HEK293T (cell line): ENCODE results near the gene ROS1.

Source experiments
- CTCF ChIA-PET: fragments of 350-600 bp; formaldehyde crosslinking; extraction: SDS; loops from one replicate; lab custom pipeline; 2021; ENCODE audit warnings: antibody characterized with exemption, inconsistent platforms; lab: Yijun Ruan, JAX
- POLR2A ChIA-PET: fragments of 350-600 bp; formaldehyde crosslinking; extraction: SDS; loops from one replicate; lab custom pipeline; 2020; ENCODE audit warnings: antibody characterized with exemption, inconsistent platforms; lab: Yijun Ruan, JAX
- DNase-seq: peaks from one replicate; pipeline ENCODE4 v3.0.0; 2012; ENCODE audit warnings: mixed read lengths; ENCODE audit errors: extremely low spot score
- ARNT ChIP-seq: fragments of 450-650 bp; IDR thresholded peaks from 2 replicates; pipeline ENCODE4 v1.6.1; 2017; ENCODE audit warnings: mild to moderate bottlenecking
- BHLHE40 ChIP-seq: fragments of 450-650 bp; IDR thresholded peaks from 2 replicates; pipeline ENCODE4 v1.6.1; 2016; ENCODE audit warnings: mild to moderate bottlenecking, moderate library complexity, borderline replicate concordance
- CTBP1 ChIP-seq: fragments of 450-650 bp; IDR thresholded peaks from 2 replicates; pipeline ENCODE4 v1.6.1; 2016; ENCODE audit warnings: borderline replicate concordance
- ELF4 ChIP-seq: fragments of 450-650 bp; IDR thresholded peaks from 2 replicates; pipeline ENCODE4 v1.6.1; 2017; ENCODE audit warnings: antibody characterized with exemption
- FOXA1 ChIP-seq: fragments of 450-650 bp; IDR thresholded peaks from 2 replicates; pipeline ENCODE4 v1.6.1; 2016; ENCODE audit warnings: mild to moderate bottlenecking
- FOXK2 ChIP-seq: fragments of 450-650 bp; IDR thresholded peaks from 2 replicates; pipeline ENCODE4 v1.6.1; 2016; ENCODE audit warnings: mild to moderate bottlenecking
- FOXM1 ChIP-seq: fragments of 450-650 bp; IDR thresholded peaks from 2 replicates; pipeline ENCODE4 v1.6.1; 2017; ENCODE audit warnings: mild to moderate bottlenecking, borderline replicate concordance
- HDGF ChIP-seq: fragments of 450-650 bp; IDR thresholded peaks from 2 replicates; pipeline ENCODE4 v1.6.1; 2017; ENCODE audit warnings: antibody characterized with exemption, borderline replicate concordance
- L3MBTL2 ChIP-seq: fragments of 450-650 bp; conservative IDR thresholded peaks from 2 replicates; pipeline ENCODE4 v1.6.1; 2016; ENCODE audit warnings: mild to moderate bottlenecking
- LEF1 ChIP-seq: fragments of 450-650 bp; IDR thresholded peaks from 2 replicates; pipeline ENCODE4 v1.6.1; 2017; ENCODE audit warnings: mild to moderate bottlenecking, borderline replicate concordance
- NFRKB ChIP-seq: fragments of 450-650 bp; IDR thresholded peaks from 2 replicates; pipeline ENCODE4 v1.6.1; 2016; ENCODE audit warnings: mild to moderate bottlenecking, moderate library complexity
- SP1 ChIP-seq: fragments of 450-650 bp; IDR thresholded peaks from 2 replicates; pipeline ENCODE4 v1.6.1; 2017
- SUZ12 ChIP-seq: fragments of 450-650 bp; IDR thresholded peaks from 2 replicates; pipeline ENCODE4 v1.6.1; 2016; ENCODE audit warnings: mild to moderate bottlenecking
- TARDBP ChIP-seq: fragments of 450-650 bp; IDR thresholded peaks from 2 replicates; pipeline ENCODE4 v1.6.1; 2016
- ZNF384 ChIP-seq: fragments of 450-650 bp; IDR thresholded peaks from 2 replicates; pipeline ENCODE4 v1.6.1; 2016
- TF ChIP-seq, protein P1 (sequence below): fragments of 450-650 bp; IDR thresholded peaks from 2 replicates; pipeline ENCODE4 v1.6.1; 2016

ROS1 gene

DNA sequence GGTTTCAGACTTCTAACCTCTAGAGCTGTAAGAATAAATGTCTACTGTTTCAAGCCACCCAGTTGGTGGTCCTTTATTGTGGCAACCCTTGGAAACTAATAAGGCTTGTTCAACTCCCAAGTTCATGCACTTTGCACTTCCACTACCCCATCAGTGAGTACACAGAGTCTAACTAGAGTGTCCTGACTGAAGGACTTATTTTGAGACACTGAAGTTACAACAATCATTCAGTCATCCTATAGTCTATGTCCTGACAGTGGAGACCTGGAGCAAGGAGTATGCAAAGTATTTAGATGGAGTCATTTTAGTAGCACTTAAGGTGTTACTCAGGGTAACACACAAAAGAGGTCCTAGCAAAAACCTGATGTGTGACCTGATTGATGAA, 97.7 kb downstream of the ROS1 start:
- ChIA-PET POLR2A (no interaction called here), CTCF (no interaction called here)
- no peak for DNase-seq
- no peak for TF ChIP-seq HDGF
- TF ChIP-seq, protein P1, sequence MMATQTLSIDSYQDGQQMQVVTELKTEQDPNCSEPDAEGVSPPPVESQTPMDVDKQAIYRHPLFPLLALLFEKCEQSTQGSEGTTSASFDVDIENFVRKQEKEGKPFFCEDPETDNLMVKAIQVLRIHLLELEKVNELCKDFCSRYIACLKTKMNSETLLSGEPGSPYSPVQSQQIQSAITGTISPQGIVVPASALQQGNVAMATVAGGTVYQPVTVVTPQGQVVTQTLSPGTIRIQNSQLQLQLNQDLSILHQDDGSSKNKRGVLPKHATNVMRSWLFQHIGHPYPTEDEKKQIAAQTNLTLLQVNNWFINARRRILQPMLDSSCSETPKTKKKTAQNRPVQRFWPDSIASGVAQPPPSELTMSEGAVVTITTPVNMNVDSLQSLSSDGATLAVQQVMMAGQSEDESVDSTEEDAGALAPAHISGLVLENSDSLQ, result no peak
- no peak for TF ChIP-seq NFRKB
- TF ChIP-seq CTBP1, result no peak
- no peak for TF ChIP-seq ZNF384
- no peak for TF ChIP-seq FOXM1
- TF ChIP-seq ARNT, result no peak
- TF ChIP-seq FOXA1, result no peak
- TF ChIP-seq SUZ12, result no peak
- TF ChIP-seq ELF4, result no peak
- no peak for TF ChIP-seq L3MBTL2
- TF ChIP-seq TARDBP, result no peak
- TF ChIP-seq FOXK2, result no peak

GRCh38 chr6:117327149-117328004, 98.4 kb downstream of the ROS1 start:
- TF ChIP-seq SP1 (no peak), ELF4 (no peak), FOXA1 (no peak), LEF1 (no peak), SUZ12 (no peak), TARDBP (no peak)
- POLR2A ChIA-PET, result no interaction called here
- CTCF ChIA-PET, result interaction anchor here (0.6 kb wide), 1 partner anchor 1347 kb away, joined by 6 read pairs; no protein-coding TSS in a partner anchor
- DNase-seq, result no peak

DNA sequence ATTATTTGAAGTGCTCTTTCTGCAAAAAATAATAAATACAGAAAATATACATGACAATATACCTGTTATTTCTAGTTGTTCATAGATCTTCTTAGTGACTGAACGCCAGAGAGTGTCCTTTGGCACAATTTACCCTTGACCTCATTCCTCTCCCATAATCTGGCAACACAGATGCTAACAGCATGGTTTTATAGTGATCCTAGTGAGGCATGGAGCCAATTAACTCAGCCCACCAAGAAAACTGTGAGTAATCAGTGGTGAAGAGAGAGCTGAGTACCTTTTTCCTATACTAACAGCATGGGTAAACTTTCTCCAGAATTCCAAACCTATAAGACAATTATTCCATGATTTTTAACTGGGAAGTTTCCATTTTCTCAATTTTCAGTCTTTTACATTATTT, 99.3 kb downstream of the ROS1 start:
- TF ChIP-seq CTBP1 (no peak), TARDBP (no peak), SUZ12 (no peak), NFRKB (no peak), ELF4 (no peak), HDGF (no peak), BHLHE40 (no peak), FOXA1 (no peak), L3MBTL2 (no peak), SP1 (no peak), LEF1 (no peak), ZNF384 (no peak), FOXK2 (no peak), FOXM1 (no peak), ARNT (no peak)
- TF ChIP-seq, protein P1, result no peak
- no peak for DNase-seq
- ChIA-PET CTCF (no interaction called here), POLR2A (no interaction called here)

- ChIA-PET POLR2A (no interaction called here), CTCF (no interaction called here)
- TF ChIP-seq, protein P1, result no peak
- TF ChIP-seq FOXA1, result no peak
- DNase-seq, result peak; percentile 39
Observed at GRCh38 chr6:117317261-117317660, 108.5 kb downstream of the ROS1 start.

- no peak for DNase-seq
- ChIA-PET CTCF (interaction anchor here (0.6 kb wide), 1 partner anchor 85 kb away, joined by 3 read pairs; no protein-coding TSS in a partner anchor), POLR2A (no interaction called here)
- TF ChIP-seq FOXK2 (no peak), ZNF384 (no peak)
Observed at GRCh38 chr6:117311726-117312125, 114.0 kb downstream of the ROS1 start.

- TF ChIP-seq ARNT, result no peak
- TF ChIP-seq ZNF384, result no peak
- TF ChIP-seq, protein P1, result no peak
- TF ChIP-seq FOXM1, result no peak
- TF ChIP-seq FOXA1, result no peak
- TF ChIP-seq BHLHE40, result no peak
- TF ChIP-seq L3MBTL2, result no peak
- no peak for TF ChIP-seq CTBP1
- no peak for TF ChIP-seq NFRKB
- no peak for TF ChIP-seq TARDBP
- TF ChIP-seq HDGF, result no peak
- no peak for TF ChIP-seq ELF4
- no peak for TF ChIP-seq SUZ12
- no peak for TF ChIP-seq SP1
- no peak for TF ChIP-seq FOXK2
- no peak for TF ChIP-seq LEF1
- ChIA-PET POLR2A (no interaction called here), CTCF (no interaction called here)
- no peak for DNase-seq
Observed at GRCh38 chr6:117311310-117311709, 114.4 kb downstream of the ROS1 start.
